Endothelial cell of umbilical vein (primary cell): Measurements from ENCODE around the gene BRF1. TPM values are rescaled to one million over a fixed set of nuclear protein-coding genes. Genes with fewer than 3 reads are reported as not detected.

ENCODE experiments used
- BruUV-seq: library from RNA; stranded (reverse); fragments of 400-500 nt; replicated peaks from 2 replicates; lab custom pipeline; 2021; lab: Mats Ljungman, UMichigan
- CTCF ChIA-PET: fragments of 300-600, 350-600 bp; sonication (Branson Sonifier 250); formaldehyde crosslinking; loops from one replicate; lab custom pipeline; 2021; ENCODE audit warnings: antibody characterized with exemption, inconsistent platforms; lab: Charles Lee
- POLR2A ChIA-PET: fragments of 300-600, 350-600 bp; sonication (Branson Sonifier 250); formaldehyde crosslinking; loops from one replicate; lab custom pipeline; 2021; ENCODE audit warnings: antibody characterized with exemption, inconsistent platforms; lab: Charles Lee
- DNase-seq: peaks from one replicate; pipeline ENCODE4 v3.0.0-alpha.2; 2011; ENCODE audit warnings: low read depth, low spot score
- FAIRE-seq: peaks from 2 replicates; lab custom pipeline; 2011; peaks lifted over from hg19 to GRCh38; lab: Jason Lieb, UNC
- H2AFZ ChIP-seq: 2 replicates; pipeline ENCODE4 v1.6.0; 2012; ENCODE audit warnings: low read depth, low read length, control low read depth, inconsistent platforms
- H3K27ac ChIP-seq: 2 replicates; pipeline ENCODE4 v1.5.1; 2011; ENCODE audit warnings: low read depth, mild to moderate bottlenecking, control low read depth, low read length, moderate library complexity; ENCODE audit not compliant: insufficient read depth
- H3K27me3 ChIP-seq, 2 experiments: 2 replicates each; pipeline versions ENCODE4 v1.6.0 to v1.6.1; 2011; ENCODE audit warnings: low read length in 2 of 2, mixed read lengths in 1 of 2; ENCODE audit not compliant: control insufficient read depth in 2 of 2, insufficient read depth in 2 of 2
- H3K36me3 ChIP-seq, 2 experiments: 2 replicates in 1 of 2; 3 replicates in 1 of 2; pipeline ENCODE4 v1.5.1; 2011; ENCODE audit warnings: low read length in 2 of 2, mild to moderate bottlenecking in 1 of 2, moderate library complexity in 1 of 2; ENCODE audit not compliant: control insufficient read depth in 2 of 2, insufficient read depth in 2 of 2; ENCODE audit errors: extremely low read depth in 1 of 2
- H3K4me1 ChIP-seq: 3 replicates; pipeline ENCODE4 v1.5.1; 2011; ENCODE audit warnings: mild to moderate bottlenecking, low read length; ENCODE audit not compliant: control insufficient read depth, insufficient read depth; ENCODE audit errors: extremely low read depth
- H3K4me2 ChIP-seq: 2 replicates; pipeline ENCODE4 v1.6.1; 2011; ENCODE audit warnings: low read length, control low read depth, mixed read lengths; ENCODE audit not compliant: insufficient read depth
- H3K4me3 ChIP-seq, 3 experiments: fragments of 200-600 bp in 1 of 3; sonication (generic), shearing (Covaris generic) in 1 of 3; replicated peaks in 1 of 3; 2 replicates each; pipeline ENCODE4 v1.5.1; 2011 to 2016; ENCODE audit warnings: control low read depth in 3 of 3, low read length in 3 of 3, mild to moderate bottlenecking in 2 of 3, inconsistent platforms in 1 of 3, low read depth in 1 of 3, moderate library complexity in 1 of 3; ENCODE audit not compliant: insufficient read depth in 1 of 3
- H3K79me2 ChIP-seq: 2 replicates; pipeline ENCODE4 v1.6.0; 2012; ENCODE audit warnings: low read length, inconsistent platforms; ENCODE audit not compliant: control insufficient read depth, insufficient read depth
- H3K9ac ChIP-seq: replicated peaks from 2 replicates; pipeline ENCODE3; 2011; ENCODE audit warnings: low read length, control low read depth; ENCODE audit not compliant: insufficient read depth; ENCODE audit errors: extremely low read depth
- H3K9me1 ChIP-seq: replicated peaks from 3 replicates; pipeline ENCODE4 v1.6.0; 2011; ENCODE audit warnings: mild to moderate bottlenecking, low read length; ENCODE audit not compliant: control insufficient read depth, insufficient read depth; ENCODE audit errors: extremely low read depth
- H3K9me3 ChIP-seq: replicated peaks from 2 replicates; pipeline ENCODE4 v1.5.1; 2012; ENCODE audit warnings: low read length, inconsistent platforms; ENCODE audit not compliant: control insufficient read depth, insufficient read depth
- H4K20me1 ChIP-seq: replicated peaks from 2 replicates; pipeline ENCODE3; 2011; ENCODE audit warnings: mild to moderate bottlenecking, low read length; ENCODE audit not compliant: control insufficient read depth, insufficient read depth; ENCODE audit errors: extremely low read depth
- CTCF ChIP-seq, 2 donors: IDR thresholded peaks; 1 replicate in 1 of 2; 2 replicates in 1 of 2; pipeline ENCODE4 v1.5.1; 2011; ENCODE audit warnings: low read length in 2 of 2, mild to moderate bottlenecking in 2 of 2, moderate library complexity in 2 of 2, control low read depth in 1 of 2, inconsistent platforms in 1 of 2, low read depth in 1 of 2; ENCODE audit not compliant: insufficient read depth in 1 of 2; ENCODE audit errors: extremely low read depth in 1 of 2
- EZH2 ChIP-seq: IDR thresholded peaks from 2 replicates; pipeline ENCODE4 v1.6.1; 2012; ENCODE audit warnings: borderline replicate concordance, low read depth, mild to moderate bottlenecking, moderate library complexity, low read length, inconsistent platforms; ENCODE audit not compliant: severe bottlenecking
- FOS ChIP-seq: IDR thresholded peaks from 2 replicates; pipeline ENCODE4 v1.6.1; 2011; ENCODE audit warnings: mild to moderate bottlenecking, low read length, moderate library complexity, borderline replicate concordance; ENCODE audit not compliant: insufficient read depth
- GATA2 ChIP-seq: IDR thresholded peaks from 2 replicates; pipeline ENCODE4 v1.7.0; 2011; ENCODE audit warnings: low read depth, mild to moderate bottlenecking, moderate library complexity, mixed read lengths, low read length; ENCODE audit not compliant: insufficient read length, insufficient read depth
- JUN ChIP-seq: IDR thresholded peaks from 2 replicates; pipeline ENCODE4 v1.6.1; 2011; ENCODE audit warnings: borderline replicate concordance, low read depth; ENCODE audit not compliant: insufficient read length, insufficient read depth
- MAX ChIP-seq: IDR thresholded peaks from 2 replicates; pipeline ENCODE4 v1.6.1; 2011; ENCODE audit not compliant: insufficient read depth, insufficient read length
- MYC ChIP-seq: IDR thresholded peaks from one replicate; pipeline ENCODE4 v1.6.1; 2011; ENCODE audit warnings: mild to moderate bottlenecking, low read depth, low read length
- POLR2A ChIP-seq: IDR thresholded peaks from 2 replicates; pipeline ENCODE4 v1.6.1; 2012; ENCODE audit warnings: low read depth, mild to moderate bottlenecking, control low read depth, low read length
- POLR2AphosphoS5 ChIP-seq: IDR thresholded peaks from 2 replicates; pipeline ENCODE4 v1.6.1; 2012; ENCODE audit warnings: low read depth, mild to moderate bottlenecking, control low read depth, low read length, moderate library complexity; ENCODE audit not compliant: insufficient read depth
- dilution Hi-C: fragments of 300-500 bp; cut with MboI; formaldehyde crosslinking; loops from one replicate; pipeline ENCODE4 v1.15.0; 2019; ENCODE audit warnings: low sequenced_read_pairs; ENCODE audit not compliant: extremely low pct_ligation_motif_present
- intact Hi-C: fragments of 100-400 bp; cut with micrococcal nuclease; formaldehyde crosslinking; loops from one replicate; pipeline ENCODE4 v1.10.0; 2022
- polyA plus RNA-seq, 4 experiments: library from polyadenylated mRNA; depleted of rRNA in 3 of 4; stranded (reverse) in 3 of 4; unstranded in 1 of 4; fragments of >200 nt; gene quantifications; 2 replicates each; pipeline versions ENCODE4 v1.2.1 to v1.2.3, GENCODE V29; 2011 to 2012; ENCODE audit warnings: missing spikeins in 1 of 4
- total RNA-seq: library from RNA; stranded (reverse); gene quantifications from 2 replicates; pipeline ENCODE4 v1.2.3, GENCODE V29; 2021

The BRF1 gene
- total and polyA plus RNA-seq, 2 donors (not counting 3 experiments of a cell fraction or from before 2014, with no cell fraction given) = 19.0 to 47.2 TPM

DNA sequence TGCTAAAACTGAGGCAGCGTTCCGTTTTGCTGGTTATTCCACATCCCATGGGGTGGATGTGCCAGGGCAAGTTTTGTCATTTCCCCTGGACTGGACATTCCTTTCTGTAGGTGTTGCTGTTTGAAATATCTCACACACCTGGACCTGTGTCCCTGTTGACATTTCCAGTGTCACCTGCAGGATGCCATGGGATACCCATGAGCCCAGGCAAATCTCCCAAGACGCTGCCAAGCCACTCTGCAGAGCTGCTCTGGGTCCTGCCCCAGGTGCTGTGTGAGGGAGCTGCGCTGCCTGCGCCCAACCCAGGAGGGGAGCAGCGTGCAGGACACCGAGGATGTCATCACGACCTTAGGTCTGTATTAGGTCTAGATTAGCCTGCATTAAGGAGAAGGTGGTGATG lies 8.6 kb upstream of the BRF1 start:
- Histone ChIP-seq H3K4me1 (peaks cover 2% of the 10 kb centered on the region), H3K4me3 (no peak overlapping the region), H3K9me3 (no peaks in the 10 kb centered on the region), H2AFZ (no peak overlapping the region), H3K9me1 (no peaks in the 10 kb centered on the region), H3K79me2 (no peaks in the 10 kb centered on the region), H3K27me3 (no peaks in the 10 kb centered on the region), H3K4me2 (no peak overlapping the region), H3K27ac (no peak overlapping the region), H3K36me3 (no peaks in the 10 kb centered on the region), H4K20me1 (no peaks in the 10 kb centered on the region), H3K9ac (no peak overlapping the region)
- TF ChIP-seq MYC = no peak
- no peak for TF ChIP-seq FOS
- no peak for TF ChIP-seq JUN
- no peak for TF ChIP-seq POLR2A
- TF ChIP-seq CTCF (IDR thresholded peaks at IDR 0.05; ENCODE audit: extremely low read depth in 1 of 2, insufficient read depth in 1 of 2, low read depth in 1 of 2, low read length in 2 of 2) = no peak
- TF ChIP-seq POLR2AphosphoS5 = no peak
- no peak for TF ChIP-seq MAX
- no peak for TF ChIP-seq GATA2
- no peak for TF ChIP-seq EZH2
- ChIA-PET CTCF (no interaction called here), POLR2A (no interaction called here)
- dilution Hi-C loops = no loop called here
- intact Hi-C loops = loop anchor here (10.0 kb wide), 2 partner anchors 65 to 105 kb away; partner anchors contain the start of genes BTBD6 and MTA1
- no peak for FAIRE-seq
- no TSS peak for BruUV-seq
- no peak for DNase-seq
